ENCODE data around the gene P4HA3. TPM values are rescaled to one million over a fixed set of nuclear protein-coding genes. Genes with fewer than 3 reads are reported as not detected.

The P4HA3 gene
- total RNA-seq, 1 donor from 2014 or later: 0.96 TPM

DNA sequence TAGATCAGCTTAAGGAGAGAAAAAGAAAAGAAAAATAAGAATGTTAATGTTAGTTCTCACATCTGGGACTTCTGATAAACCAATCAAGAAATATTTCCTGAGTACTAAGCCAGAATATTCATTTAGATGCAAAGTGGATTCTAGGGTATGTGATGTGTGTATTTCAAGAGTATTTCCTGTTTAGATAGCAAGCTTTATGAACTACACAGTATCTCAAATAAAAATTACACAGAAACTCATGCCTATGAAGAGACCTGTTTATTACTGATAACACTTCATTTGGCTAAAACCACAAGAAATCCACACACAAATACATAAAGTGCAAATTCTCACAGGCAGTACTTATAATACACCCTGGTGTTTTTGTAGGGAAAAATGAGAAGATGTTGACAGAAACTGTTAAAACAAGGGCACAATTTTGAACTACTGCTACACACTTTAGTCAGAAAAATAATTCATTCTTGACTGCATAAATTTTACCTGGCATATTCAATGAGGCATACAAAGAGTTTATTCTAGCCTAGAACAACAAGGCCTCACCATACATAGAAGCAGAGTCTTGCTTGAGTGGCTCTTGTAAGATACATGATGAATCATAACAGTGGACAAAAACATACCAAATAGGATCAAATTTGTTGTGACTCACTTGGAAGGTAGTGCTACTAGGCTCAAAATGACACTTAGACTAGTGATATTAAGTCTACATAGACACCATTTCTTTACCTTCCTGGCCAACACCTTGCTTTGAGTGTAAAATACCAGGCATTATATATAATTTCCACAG, 18.8 kb upstream of the P4HA3 start:
- H3K27ac ChIP-seq: no peak overlapping the region
- H3K4me1 ChIP-seq: peaks cover 15% of the 10 kb centered on the region

GRCh38 chr11:74327076-74327475, 15.6 kb upstream of the P4HA3 start:
- ATAC-seq (no peak), DNase-seq (no peak)
- intact Hi-C loops (cut with DNase I): no loop called here
- TF ChIP-seq CTCF (IDR thresholded peaks at IDR 0.05): no peak
- H3K36me3 ChIP-seq: no peaks in the 10 kb centered on the region
- H3K27ac ChIP-seq: no peak overlapping the region
- no peak overlapping the region for H3K4me3 ChIP-seq
- peaks cover 20% of the 10 kb centered on the region for H3K4me1 ChIP-seq
- H3K27me3 ChIP-seq: no peaks in the 10 kb centered on the region
- no peaks in the 10 kb centered on the region for H3K9me3 ChIP-seq

More for the DNA sequence above, 18.8 kb upstream of the P4HA3 start:
- Histone ChIP-seq H3K4me3 (no peak overlapping the region), H3K36me3 (no peaks in the 10 kb centered on the region), H3K9me3 (no peaks in the 10 kb centered on the region), H3K27me3 (no peaks in the 10 kb centered on the region)
- ATAC-seq (no peak), DNase-seq (no peak)
- no peak for TF ChIP-seq CTCF (IDR thresholded peaks at IDR 0.05)
- intact Hi-C loops (cut with DNase I): no loop called here

GRCh38 chr11:74326665-74327064, 15.2 kb upstream of the P4HA3 start:
- DNase-seq (no peak), ATAC-seq (no peak)
- H3K9me3 ChIP-seq: no peaks in the 10 kb centered on the region
- TF ChIP-seq CTCF (IDR thresholded peaks at IDR 0.05): no peak
- H3K27me3 ChIP-seq: no peaks in the 10 kb centered on the region
- intact Hi-C loops (cut with DNase I): no loop called here
- no peak overlapping the region for H3K27ac ChIP-seq
- H3K4me3 ChIP-seq: no peak overlapping the region
- no peaks in the 10 kb centered on the region for H3K36me3 ChIP-seq
- peaks cover 24% of the 10 kb centered on the region for H3K4me1 ChIP-seq

- ATAC-seq: peak; percentile 86
- DNase-seq: peak; percentile 77
- Histone ChIP-seq H3K4me3 (no peak overlapping the region), H3K4me1 (peaks cover 28% of the 10 kb centered on the region), H3K9me3 (no peaks in the 10 kb centered on the region), H3K27me3 (no peaks in the 10 kb centered on the region), H3K36me3 (no peaks in the 10 kb centered on the region), H3K27ac (no peak overlapping the region)
- no peak for TF ChIP-seq CTCF (IDR thresholded peaks at IDR 0.05)
- intact Hi-C loops (cut with DNase I): no loop called here
Measured at GRCh38 chr11:74325649-74326645, 14.5 kb upstream of the P4HA3 start.

GRCh38 chr11:74322667-74323066, 11.2 kb upstream of the P4HA3 start:
- H3K4me1 ChIP-seq: peaks cover 28% of the 10 kb centered on the region

More at GRCh38 chr11:74322667-74323066, 11.2 kb upstream of the P4HA3 start:
- Histone ChIP-seq H3K27ac (no peak overlapping the region), H3K36me3 (no peaks in the 10 kb centered on the region), H3K4me3 (no peak overlapping the region), H3K27me3 (no peaks in the 10 kb centered on the region), H3K9me3 (no peaks in the 10 kb centered on the region)
- intact Hi-C loops (cut with DNase I): no loop called here
- DNase-seq: no peak
- ATAC-seq: peak; percentile 42
- no peak for TF ChIP-seq CTCF (IDR thresholded peaks at IDR 0.05)
